ENCODE data around the gene WNK4.

WNK4 gene

DNA sequence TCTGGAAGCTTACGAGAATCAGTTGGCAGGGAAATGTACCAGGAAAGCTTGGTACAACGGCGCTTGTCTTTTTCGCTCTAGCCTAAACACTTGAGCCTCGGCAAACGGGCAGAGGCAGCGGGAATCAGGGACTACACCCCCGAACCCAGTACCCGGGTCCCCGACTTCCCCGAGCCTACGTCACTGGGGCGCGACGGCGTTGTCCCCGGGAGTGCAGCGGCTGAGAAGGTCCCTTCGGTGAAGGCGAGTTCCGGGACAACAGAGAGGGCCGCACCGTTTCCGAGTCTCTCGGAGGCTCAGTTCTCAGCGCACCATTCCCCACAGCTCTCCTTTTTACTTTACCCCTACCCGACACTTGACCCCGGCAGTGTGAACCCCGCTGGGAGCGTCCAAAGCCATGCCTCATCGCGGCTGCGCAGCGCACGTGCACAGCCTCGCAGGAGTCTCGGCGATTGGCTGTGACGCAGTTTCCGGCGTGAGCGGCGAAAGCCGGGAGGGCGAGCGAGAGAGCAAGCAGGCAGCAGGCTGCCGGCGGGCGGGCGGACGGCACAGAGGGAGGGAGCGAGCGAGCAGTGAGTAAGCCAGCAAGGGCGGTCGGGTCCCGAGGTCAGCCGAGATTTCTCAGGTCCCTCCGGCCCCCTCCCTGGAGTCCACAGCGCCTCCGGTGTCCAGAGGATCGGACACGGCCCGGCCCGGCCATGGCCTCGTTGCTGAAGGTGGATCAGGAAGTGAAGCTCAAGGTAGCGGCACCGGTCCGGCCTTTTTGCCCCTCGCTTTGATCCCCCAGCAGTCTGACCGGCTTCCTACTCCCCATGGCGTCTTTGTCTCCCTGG, 52.7 kb downstream of the WNK4 start, which contains the start of gene PSME3:
PSME3 (plus strand) TSS at position 464 of the 833 bp plus-strand sequence; CDS start at position 699, 235 bp downstream.
- H3K27me3 Mint-ChIP-seq: no peaks in the 10 kb centered on the region
- H3K27ac Mint-ChIP-seq: peak within 1 kb of the TSS; percentile 98
- H3K9me3 Mint-ChIP-seq: no peaks in the 10 kb centered on the region
- H3K4me1 Mint-ChIP-seq: peaks cover 39% of the 10 kb centered on the region
- H3K36me3 Mint-ChIP-seq: peaks cover 7% of the 10 kb centered on the region
- peak within 1 kb of the TSS; percentile 93 for H3K4me3 Mint-ChIP-seq

DNA sequence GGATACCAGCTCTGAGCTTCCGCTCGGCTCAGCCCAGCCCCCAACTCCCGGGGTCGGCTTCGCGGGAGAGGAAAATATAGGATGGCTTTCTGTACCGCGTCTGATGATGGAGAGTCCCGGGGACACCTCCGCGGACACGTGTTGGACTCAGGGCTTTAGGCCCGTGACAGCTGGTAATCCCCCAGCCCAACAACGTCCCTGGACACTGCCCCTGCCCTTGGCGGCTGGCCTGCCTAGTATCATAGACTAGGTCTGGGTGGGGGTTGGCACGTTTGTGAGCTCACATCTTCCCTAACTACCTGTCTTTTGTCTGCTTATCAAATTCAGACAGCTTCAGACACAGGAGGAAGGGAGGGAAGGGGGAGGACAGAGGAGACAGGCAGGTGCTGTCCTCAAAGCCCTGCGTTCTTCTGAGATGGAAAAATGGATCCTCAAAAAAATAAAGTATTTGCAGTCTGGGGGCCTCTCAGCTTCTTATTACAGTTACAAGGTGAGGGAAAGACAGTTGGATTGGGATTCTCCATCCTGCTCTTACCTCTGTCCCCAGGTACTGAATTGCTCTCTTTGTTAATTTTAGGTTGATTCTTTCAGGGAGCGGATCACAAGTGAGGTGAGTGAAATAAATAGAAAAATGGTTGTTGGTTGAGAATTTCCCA, 53.5 kb downstream of the WNK4 start:
- peaks cover 7% of the 10 kb centered on the region for H3K36me3 Mint-ChIP-seq
- no peaks in the 10 kb centered on the region for H3K27me3 Mint-ChIP-seq

DNA sequence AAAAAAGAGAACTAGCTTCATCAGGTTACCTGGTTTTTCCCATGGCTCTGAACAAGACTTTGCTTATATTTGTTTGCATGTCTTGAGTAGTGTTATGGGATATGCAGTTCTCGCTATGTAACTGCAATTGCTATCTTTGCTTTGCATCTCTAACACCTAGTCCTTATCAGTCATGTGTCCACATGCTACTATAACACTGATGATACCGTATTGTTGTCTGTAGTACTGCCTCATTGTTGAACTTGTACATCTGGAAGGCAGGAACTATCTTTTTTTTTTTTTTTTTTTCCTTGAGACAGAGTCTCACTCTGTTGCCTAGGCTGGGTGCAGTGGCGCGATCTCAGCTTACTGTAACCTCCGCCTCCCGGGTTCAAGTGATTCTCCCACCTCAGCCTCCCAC, 55.3 kb downstream of the WNK4 start:
- no peak overlapping the region for H3K27ac Mint-ChIP-seq
- H3K4me1 Mint-ChIP-seq: peaks cover 34% of the 10 kb centered on the region
- H3K36me3 Mint-ChIP-seq: peaks cover 12% of the 10 kb centered on the region
- peak overlapping the region; percentile 47 for H3K4me3 Mint-ChIP-seq
- H3K27me3 Mint-ChIP-seq: no peaks in the 10 kb centered on the region
- no peaks in the 10 kb centered on the region for H3K9me3 Mint-ChIP-seq

More for the DNA sequence above, 53.5 kb downstream of the WNK4 start:
- peak overlapping the region; percentile 93 for H3K4me3 Mint-ChIP-seq
- peaks cover 39% of the 10 kb centered on the region for H3K4me1 Mint-ChIP-seq
- H3K27ac Mint-ChIP-seq: peak overlapping the region; percentile 90
- no peaks in the 10 kb centered on the region for H3K9me3 Mint-ChIP-seq

DNA sequence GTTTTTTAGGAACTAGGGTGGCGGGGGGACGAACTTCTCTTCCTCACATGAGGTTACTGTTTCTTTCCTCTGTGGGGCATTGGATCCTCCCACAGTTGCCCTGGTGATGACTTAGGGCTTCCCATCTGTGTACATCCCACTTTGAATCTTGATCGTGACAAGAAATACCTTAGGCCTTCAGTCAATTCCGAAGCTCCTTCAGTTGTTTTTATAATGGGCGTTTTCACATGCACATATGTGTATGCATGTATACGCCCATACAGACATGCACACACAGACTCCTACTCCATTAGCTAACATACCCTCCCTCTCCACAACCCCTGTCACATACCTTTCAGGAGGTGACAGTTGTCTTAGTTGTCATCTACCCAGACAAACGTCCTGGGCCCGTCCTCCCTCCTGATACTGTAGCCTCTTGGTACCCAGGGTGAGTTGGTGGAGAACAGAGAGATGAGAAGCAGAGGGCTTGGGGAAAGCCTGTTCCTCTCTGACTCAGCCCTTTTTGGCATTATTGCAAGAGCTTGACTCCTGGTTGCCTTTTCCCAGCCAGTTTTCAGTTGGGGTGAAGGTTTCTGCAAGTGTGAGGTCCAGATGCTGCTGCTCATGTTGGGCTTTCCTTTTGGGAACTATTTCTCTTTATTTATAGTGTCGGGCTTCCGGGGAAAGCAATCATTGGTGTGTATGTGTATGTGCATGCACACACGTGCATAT, 61.7 kb downstream of the WNK4 start:
- Mint-ChIP-seq H3K4me1 (peaks cover 12% of the 10 kb centered on the region), H3K27ac (no peak overlapping the region), H3K27me3 (no peaks in the 10 kb centered on the region), H3K9me3 (no peaks in the 10 kb centered on the region), H3K36me3 (peaks cover 11% of the 10 kb centered on the region), H3K4me3 (no peak overlapping the region)

DNA sequence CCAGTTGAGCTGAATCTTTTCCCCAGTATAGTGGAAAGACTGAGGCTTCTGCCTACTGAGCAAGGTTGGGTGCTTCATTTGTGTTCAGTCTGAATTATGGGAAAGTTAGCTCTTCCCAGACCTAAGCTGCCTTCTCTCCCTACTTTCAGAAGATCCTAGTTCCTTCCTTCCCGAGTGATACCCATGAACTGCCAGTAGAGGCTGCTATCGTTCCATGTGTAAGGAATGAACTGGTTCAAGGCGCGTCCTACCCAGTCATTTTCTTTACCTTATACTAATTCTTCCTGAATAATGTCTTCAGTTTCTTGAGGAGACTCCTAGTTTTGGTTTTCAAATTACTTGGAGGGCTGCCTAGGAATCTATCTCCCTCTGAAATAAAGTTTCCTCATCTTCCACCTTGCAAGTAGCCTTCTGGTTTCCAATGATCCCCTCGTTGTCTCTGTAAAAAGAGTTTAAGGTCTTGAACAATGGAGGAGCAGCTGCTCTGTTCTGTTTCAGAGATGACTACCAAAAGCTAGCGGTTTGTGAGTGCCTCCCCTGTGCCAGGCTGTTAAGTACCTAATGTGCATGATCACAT, 63.0 kb downstream of the WNK4 start:
- no peaks in the 10 kb centered on the region for H3K9me3 Mint-ChIP-seq
- no peaks in the 10 kb centered on the region for H3K27me3 Mint-ChIP-seq
- H3K4me1 Mint-ChIP-seq: peaks cover 8% of the 10 kb centered on the region
- no peak overlapping the region for H3K27ac Mint-ChIP-seq
- H3K4me3 Mint-ChIP-seq: no peak overlapping the region
- peaks cover 7% of the 10 kb centered on the region for H3K36me3 Mint-ChIP-seq

DNA sequence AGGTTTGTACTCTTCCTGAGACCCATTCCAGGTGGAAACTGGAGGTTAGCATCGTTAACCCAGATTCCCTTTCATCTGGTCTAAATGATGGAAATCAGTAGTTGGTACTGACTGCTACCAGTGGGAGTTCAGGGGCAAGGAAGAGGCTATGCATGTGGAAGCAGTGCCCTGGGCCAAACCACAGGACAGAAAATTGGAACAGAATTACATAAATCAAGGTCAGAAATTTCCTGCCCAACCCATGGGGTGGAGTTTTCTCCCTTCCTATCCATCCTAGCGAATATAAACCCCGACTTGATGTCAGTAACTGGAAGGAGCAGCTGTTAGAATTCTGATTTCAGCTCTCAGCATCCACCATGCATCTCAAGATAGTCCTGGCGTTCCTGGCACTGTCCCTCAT, 63.9 kb downstream of the WNK4 start, which contains the start of gene AOC2:
AOC2 (plus strand) TSS at position 310 of the 400 bp plus-strand sequence; CDS start at position 357, 47 bp downstream.
- H3K27me3 Mint-ChIP-seq: no peaks in the 10 kb centered on the region
- no peak within 1 kb of the TSS for H3K4me3 Mint-ChIP-seq
- peak within 1 kb of the TSS; percentile 30 for H3K27ac Mint-ChIP-seq
- peaks cover 4% of the 10 kb centered on the region for H3K36me3 Mint-ChIP-seq
- H3K9me3 Mint-ChIP-seq: no peaks in the 10 kb centered on the region
- peaks cover 8% of the 10 kb centered on the region for H3K4me1 Mint-ChIP-seq

DNA sequence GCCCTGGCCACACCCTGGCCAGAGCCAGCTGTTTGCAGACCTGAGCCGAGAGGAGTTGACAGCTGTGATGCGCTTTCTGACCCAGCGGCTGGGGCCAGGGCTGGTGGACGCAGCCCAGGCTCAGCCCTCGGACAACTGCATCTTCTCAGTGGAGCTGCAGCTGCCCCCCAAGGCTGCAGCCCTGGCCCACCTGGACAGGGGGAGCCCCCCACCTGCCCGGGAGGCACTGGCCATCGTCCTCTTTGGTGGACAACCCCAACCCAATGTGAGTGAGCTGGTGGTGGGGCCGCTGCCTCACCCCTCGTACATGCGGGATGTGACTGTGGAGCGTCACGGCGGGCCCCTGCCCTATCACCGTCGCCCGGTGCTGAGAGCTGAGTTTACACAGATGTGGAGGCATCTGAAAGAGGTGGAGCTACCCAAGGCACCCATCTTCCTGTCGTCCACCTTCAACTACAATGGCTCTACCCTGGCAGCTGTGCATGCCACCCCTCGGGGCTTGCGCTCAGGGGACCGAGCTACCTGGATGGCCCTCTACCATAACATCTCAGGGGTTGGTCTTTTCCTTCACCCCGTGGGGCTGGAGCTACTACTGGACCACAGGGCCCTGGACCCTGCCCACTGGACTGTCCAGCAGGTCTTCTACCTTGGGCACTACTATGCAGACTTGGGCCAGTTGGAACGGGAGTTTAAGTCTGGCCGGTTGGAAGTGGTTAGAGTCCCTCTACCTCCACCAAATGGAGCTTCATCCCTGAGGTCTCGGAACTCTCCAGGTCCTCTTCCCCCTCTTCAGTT, 64.5 kb downstream of the WNK4 start:
- no peaks in the 10 kb centered on the region for H3K9me3 Mint-ChIP-seq
- H3K27ac Mint-ChIP-seq: no peak overlapping the region
- no peaks in the 10 kb centered on the region for H3K27me3 Mint-ChIP-seq
- peaks cover 1% of the 10 kb centered on the region for H3K36me3 Mint-ChIP-seq
- no peak overlapping the region for H3K4me3 Mint-ChIP-seq
- H3K4me1 Mint-ChIP-seq: peaks cover 8% of the 10 kb centered on the region

DNA sequence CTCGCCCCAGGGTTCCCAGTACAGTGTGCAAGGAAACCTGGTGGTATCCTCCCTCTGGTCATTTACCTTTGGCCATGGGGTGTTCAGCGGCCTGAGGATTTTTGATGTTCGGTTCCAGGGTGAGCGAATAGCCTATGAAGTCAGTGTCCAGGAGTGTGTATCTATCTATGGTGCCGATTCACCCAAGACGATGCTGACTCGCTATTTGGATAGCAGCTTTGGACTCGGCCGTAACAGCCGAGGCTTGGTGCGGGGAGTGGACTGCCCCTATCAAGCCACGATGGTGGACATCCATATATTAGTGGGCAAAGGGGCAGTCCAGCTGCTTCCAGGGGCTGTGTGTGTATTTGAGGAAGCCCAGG, 65.1 kb downstream of the WNK4 start:
- Mint-ChIP-seq H3K36me3 (peaks cover 1% of the 10 kb centered on the region), H3K27me3 (no peaks in the 10 kb centered on the region), H3K4me1 (peaks cover 8% of the 10 kb centered on the region), H3K4me3 (no peak overlapping the region), H3K27ac (no peak overlapping the region), H3K9me3 (no peaks in the 10 kb centered on the region)

DNA sequence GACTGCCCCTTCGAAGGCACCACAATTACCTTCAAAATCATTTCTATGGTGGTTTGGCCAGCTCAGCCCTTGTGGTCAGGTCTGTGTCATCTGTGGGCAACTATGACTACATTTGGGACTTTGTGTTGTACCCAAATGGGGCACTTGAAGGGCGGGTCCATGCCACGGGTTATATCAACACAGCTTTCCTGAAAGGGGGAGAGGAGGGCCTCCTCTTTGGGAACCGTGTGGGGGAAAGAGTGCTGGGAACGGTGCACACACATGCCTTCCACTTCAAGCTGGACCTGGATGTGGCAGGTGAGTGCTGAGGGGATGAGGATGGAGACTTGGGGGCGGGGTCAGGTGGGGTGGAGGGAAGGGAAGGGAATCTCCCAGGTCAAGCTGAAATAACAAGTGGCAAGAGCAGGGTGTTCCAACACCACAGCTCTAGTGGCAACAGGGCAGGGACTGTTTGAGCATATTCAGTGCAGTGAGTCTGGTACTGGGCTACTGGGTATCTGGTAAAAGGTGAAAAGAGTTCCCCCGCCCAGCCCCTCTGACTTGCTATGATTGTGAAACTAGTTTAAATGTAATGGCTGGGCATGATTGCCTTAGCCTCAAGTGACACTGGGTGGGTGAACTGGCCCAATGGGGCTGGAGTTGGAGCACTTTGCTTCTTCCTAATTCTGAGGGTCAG, 65.6 kb downstream of the WNK4 start:
- Mint-ChIP-seq H3K27me3 (no peaks in the 10 kb centered on the region), H3K9me3 (no peaks in the 10 kb centered on the region), H3K4me1 (peaks cover 8% of the 10 kb centered on the region)

More for the DNA sequence above, 65.6 kb downstream of the WNK4 start:
- no peak overlapping the region for H3K4me3 Mint-ChIP-seq
- H3K36me3 Mint-ChIP-seq: peaks cover 1% of the 10 kb centered on the region
- peak overlapping the region; percentile 82 for H3K27ac Mint-ChIP-seq
